ENCODE results near the gene MPO.
A peak's percentile ranks its signal among the peaks of the same experiment; 100 is the strongest.

The MPO gene

GRCh38 chr17:58319173-58320162 is 38.7 kb upstream of the MPO start:
- DNase-seq = no peak

DNA sequence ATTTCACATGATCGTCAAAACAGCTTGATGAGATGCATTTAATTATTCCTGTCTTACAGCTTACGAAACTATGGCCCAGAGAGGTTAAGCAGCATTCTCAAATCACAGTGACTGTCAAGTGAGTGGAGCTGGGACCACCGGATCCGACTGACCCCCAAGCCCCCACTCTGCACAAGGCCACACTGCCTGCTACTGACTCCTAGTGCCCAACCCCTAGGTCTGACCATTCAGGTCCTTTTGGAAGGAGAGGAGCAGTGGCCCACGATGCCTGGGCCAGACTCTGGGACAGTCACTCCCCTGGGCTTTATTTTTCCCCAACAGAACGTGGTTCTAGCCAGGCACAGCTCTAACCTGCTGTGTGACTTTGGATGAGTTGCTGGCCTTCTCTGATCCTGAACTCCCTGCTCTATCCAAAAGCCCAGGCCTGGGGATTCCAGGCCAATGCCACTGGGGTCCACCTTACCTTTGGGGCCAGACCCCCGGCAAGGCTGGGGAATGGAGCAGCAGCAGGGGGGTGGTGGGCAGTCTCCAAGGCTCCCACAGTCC is 38.0 kb upstream of the MPO start:
- no peak for DNase-seq

DNA sequence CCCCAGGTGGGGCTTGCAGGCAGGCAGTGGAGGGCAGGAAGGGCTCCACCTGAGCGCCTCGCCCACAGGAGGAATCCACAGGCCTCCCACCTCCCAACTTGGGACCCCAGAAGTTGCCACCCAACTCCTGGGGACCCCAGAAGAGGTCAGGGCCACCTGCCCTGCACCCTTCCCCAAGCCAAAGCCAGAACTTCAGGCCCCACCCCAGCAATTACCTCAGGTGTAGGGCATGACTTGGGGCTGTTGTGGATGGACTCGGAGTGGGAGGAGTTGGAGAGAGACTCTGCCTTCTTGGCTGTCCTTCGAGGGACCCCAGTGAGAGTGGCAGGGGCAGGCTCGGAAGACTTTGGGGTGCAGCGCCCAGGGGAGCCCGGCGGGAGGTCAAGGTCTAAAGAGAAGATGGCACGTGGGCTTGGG is 37.3 kb upstream of the MPO start:
- no peak for DNase-seq

GRCh38 chr17:58317421-58318064 is 36.8 kb upstream of the MPO start:
- peak; percentile 74 for DNase-seq

DNA sequence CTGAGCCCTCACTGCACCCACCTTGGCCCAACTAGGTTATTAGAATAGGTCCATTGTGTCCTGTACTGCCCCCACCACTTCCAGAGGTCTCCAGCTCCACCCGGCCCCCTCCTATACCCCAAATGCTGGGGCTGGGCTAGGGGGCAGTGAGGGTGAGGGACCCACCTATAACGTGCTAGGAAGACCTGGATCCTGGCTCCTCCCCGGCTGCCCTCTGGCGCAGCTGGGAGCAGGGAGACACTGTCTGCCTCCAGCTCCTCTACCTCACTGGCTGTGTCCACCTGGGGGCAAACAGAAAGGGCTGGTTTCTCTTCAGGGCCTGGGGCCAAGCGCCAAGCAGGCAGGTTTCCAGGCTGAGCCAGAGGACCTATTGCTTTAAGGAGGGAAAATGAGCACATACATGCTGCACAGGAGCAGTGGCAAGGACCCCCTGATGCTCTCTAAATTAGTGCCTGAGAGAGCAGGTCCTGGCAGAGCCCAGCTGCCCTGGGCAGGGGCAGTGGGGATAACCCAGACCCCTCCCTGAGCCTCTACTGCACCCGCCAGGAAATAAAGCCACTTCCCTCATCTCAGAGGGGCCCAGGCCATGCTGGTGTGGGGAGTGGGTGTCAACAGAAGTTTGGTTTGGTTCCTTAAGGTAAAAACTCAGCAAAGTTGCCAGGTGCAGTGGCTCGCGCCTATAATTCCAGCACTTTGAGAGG is 35.7 kb upstream of the MPO start:
- DNase-seq = no peak

- no peak for DNase-seq
Measured at GRCh38 chr17:58315750-58316149, 35.0 kb upstream of the MPO start.

DNA sequence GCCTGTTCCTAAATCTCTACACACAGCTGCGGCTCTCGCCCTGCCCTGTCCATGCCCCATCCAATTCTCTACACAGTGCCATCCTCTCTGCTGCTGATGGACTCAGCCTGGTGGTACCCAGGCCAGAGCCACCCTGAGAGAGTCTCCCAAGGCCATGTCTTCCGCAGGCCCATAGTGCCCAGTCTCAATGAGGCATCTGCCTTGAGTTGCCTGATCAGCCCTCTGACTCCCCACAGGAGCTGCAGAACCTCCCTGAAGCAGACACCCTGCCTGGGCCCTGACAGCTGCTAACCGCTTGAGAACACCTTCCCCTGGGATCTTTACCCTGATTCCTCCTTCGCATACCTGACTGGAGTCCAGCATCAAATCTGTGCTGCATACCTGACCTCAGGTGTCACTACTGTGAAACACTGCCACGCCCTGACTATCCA is 34.6 kb upstream of the MPO start:
- no peak for DNase-seq

GRCh38 chr17:58314706-58315015 is 33.9 kb upstream of the MPO start:
- DNase-seq = no peak

- peak; percentile 15 for DNase-seq
Measured at GRCh38 chr17:58313815-58314705, 33.3 kb upstream of the MPO start.

DNA sequence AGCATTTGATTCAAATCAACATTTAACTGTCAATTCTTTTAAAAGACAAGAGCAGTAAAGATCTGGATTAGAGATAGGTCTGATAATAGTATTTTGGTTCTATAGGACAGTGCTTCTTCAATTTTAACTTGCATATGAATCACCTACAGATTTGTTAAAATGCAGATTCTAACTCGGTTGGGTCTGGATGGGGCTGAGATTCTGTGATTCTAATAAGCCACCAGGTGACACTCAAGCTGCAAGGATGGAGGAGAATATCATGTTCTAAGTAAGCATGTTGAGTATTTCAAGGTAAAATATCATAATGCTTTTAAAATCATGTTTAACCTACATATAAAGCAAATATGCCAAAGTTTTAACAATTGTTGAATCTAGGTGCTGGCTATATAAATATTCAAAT is 32.1 kb upstream of the MPO start:
- no peak for DNase-seq

DNA sequence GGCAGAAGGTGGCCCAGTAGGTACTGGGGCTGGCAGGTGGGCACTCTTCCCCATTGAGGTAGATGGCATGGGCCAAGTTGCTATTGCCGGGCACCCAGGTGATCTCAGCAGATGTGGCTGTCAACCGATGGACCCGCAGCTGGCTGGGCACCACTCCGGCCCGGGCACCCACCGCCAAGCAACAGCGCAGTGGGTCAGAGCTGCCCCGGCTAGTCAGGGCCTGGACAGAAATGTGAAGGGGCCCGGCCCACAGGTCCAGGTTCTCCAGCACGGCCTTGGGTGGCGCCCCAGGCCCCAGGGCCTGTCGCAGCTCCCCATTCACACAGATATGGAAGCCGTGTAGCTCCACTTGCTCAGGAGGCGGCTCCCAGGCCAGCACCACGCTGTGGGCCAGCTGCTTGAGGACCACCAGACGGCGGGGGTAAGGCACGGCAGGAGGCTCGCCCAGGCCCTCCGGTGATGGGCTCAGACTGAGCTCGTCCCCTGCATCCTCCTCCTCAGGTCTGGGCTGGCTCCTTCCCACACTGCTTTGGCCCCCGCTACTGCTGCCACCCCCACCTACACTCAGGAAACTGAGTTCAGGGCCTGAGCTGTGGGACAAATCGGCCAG is 31.4 kb upstream of the MPO start:
- DNase-seq = no peak

- DNase-seq = no peak
Measured at GRCh38 chr17:58311429-58311894, 30.7 kb upstream of the MPO start.

DNA sequence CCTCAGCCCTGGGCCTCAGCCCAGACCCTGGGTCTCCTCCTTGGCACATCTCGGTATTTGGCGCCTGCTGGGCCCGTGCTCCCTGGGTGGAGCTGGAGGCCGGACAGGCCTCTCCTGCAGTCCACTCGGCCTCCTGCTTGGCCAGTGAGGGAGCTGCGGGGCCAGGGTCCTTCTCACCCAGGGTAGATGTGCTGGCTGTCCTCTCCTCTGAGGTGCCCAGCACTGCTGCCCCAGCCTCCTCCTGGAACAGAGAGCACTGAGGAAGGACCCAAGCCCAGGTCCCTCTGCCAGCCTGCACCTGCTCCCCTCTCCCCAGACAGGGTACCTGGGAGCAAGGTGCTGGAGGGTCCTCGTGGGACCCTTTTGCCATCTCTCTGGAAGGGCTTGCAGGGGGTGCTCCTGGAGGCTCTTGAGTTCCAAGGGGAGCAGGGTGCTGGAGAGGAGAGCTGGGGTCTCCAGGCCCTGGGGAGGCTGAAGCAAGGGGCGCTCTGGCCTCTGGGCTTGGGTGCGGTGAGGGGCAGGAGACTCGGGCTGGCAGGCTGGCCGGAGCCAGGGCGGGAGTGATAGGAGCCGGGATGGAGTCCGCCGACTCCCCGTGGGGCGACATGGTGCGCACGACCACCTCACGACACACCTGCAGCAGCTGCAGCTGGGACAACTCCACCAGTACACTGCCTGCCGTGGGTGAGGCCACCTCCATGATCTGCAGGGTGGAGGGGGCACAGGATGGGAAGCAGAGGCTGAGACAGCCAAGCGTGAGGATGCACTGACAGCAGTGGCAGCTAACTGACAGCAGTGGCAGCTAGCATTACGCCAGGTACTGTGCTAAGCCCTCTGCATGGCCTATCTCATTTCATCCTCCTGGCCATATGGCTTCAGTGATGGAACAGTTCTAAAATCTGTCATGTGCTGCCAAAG is 30.0 kb upstream of the MPO start:
- no peak for DNase-seq

GRCh38 chr17:58309918-58310259 is 29.2 kb upstream of the MPO start:
- no peak for DNase-seq

- DNase-seq = no peak
Measured at GRCh38 chr17:58308985-58309917, 28.5 kb upstream of the MPO start.

GRCh38 chr17:58308173-58308984 is 27.6 kb upstream of the MPO start:
- no peak for DNase-seq

GRCh38 chr17:58307468-58308172 is 26.9 kb upstream of the MPO start:
- no peak for DNase-seq

All from fibroblast of skin of right quadriceps (primary cell).